Measurements from ENCODE around the gene ZWINT. TPM values are rescaled to one million over a fixed set of nuclear protein-coding genes. Genes with fewer than 3 reads are reported as not detected.

Gene ZWINT
- total RNA-seq, 1 donor from 2014 or later = 12.8 TPM

GRCh38 chr10:56318816-56319215 is 42.2 kb downstream of the ZWINT start:
- TF ChIP-seq CTCF (IDR thresholded peaks at IDR 0.05; ENCODE audit: insufficient read depth, low read depth, low read length) (no peak), EZH2 (IDR thresholded peaks at IDR 0.05; ENCODE audit: insufficient read depth, low read length) (no peak)
- Mint-ChIP-seq H3K9me3 (ENCODE audit: unreplicated experiment) (peaks cover 2% of the 10 kb centered on the region), H3K27ac (ENCODE audit: unreplicated experiment) (no peak overlapping the region), H3K4me1 (ENCODE audit: low read depth, unreplicated experiment) (peaks cover 7% of the 10 kb centered on the region), H3K27me3 (ENCODE audit: low read depth, unreplicated experiment) (no peaks in the 10 kb centered on the region), H3K36me3 (ENCODE audit: low read depth, unreplicated experiment) (no peaks in the 10 kb centered on the region), H3K4me3 (ENCODE audit: unreplicated experiment) (no peak overlapping the region)
- no peaks in the 10 kb centered on the region for H3K4me1 ChIP-seq (ENCODE audit: insufficient read depth, low read length)
- DNase-seq (ENCODE audit: low read depth) (no peak), FAIRE-seq (no peak)
- no peak overlapping the region for H3K4me3 ChIP-seq (ENCODE audit: insufficient read depth, low read depth, low read length)
- no peak overlapping the region for H2AFZ ChIP-seq (ENCODE audit: low read depth, low read length)
- H3K9ac ChIP-seq (ENCODE audit: low read length) = no peak overlapping the region
- no peak overlapping the region for H3K4me2 ChIP-seq (ENCODE audit: low read length)
- H3K79me2 ChIP-seq (ENCODE audit: insufficient read depth, low read length) = no peaks in the 10 kb centered on the region
- no peaks in the 10 kb centered on the region for H4K20me1 ChIP-seq (ENCODE audit: insufficient read depth, low read length)
- H3K27ac ChIP-seq (ENCODE audit: low read depth, low read length) = no peak overlapping the region
- H3K9me3 ChIP-seq (ENCODE audit: insufficient read depth, low read depth, low read length) = no peaks in the 10 kb centered on the region
- H3K36me3 ChIP-seq (ENCODE audit: insufficient read depth, low read length) = no peaks in the 10 kb centered on the region
- H3K27me3 ChIP-seq (ENCODE audit: insufficient read depth, low read length) = no peaks in the 10 kb centered on the region

- no peaks in the 10 kb centered on the region for H3K9me3 ChIP-seq (ENCODE audit: insufficient read depth, low read depth, low read length)
- no peak for DNase-seq (ENCODE audit: low read depth)
These were observed 43.5 kb downstream of the ZWINT start for GRCh38 chr10:56317603-56318002.

More at GRCh38 chr10:56317603-56318002, 43.5 kb downstream of the ZWINT start:
- no peaks in the 10 kb centered on the region for H4K20me1 ChIP-seq (ENCODE audit: insufficient read depth, low read length)
- H3K27ac Mint-ChIP-seq (ENCODE audit: unreplicated experiment) = no peak overlapping the region
- no peak overlapping the region for H3K9ac ChIP-seq (ENCODE audit: low read length)
- H3K4me3 ChIP-seq (ENCODE audit: insufficient read depth, low read depth, low read length) = no peak overlapping the region
- H3K27ac ChIP-seq (ENCODE audit: low read depth, low read length) = no peak overlapping the region
- H3K9me3 Mint-ChIP-seq (ENCODE audit: unreplicated experiment) = peaks cover 2% of the 10 kb centered on the region
- no peak overlapping the region for H2AFZ ChIP-seq (ENCODE audit: low read depth, low read length)
- no peaks in the 10 kb centered on the region for H3K36me3 Mint-ChIP-seq (ENCODE audit: low read depth, unreplicated experiment)
- H3K36me3 ChIP-seq (ENCODE audit: insufficient read depth, low read length) = no peaks in the 10 kb centered on the region
- H3K27me3 ChIP-seq (ENCODE audit: insufficient read depth, low read length) = no peaks in the 10 kb centered on the region
- H3K79me2 ChIP-seq (ENCODE audit: insufficient read depth, low read length) = no peaks in the 10 kb centered on the region
- TF ChIP-seq CTCF (IDR thresholded peaks at IDR 0.05; ENCODE audit: insufficient read depth, low read depth, low read length) (no peak), EZH2 (IDR thresholded peaks at IDR 0.05; ENCODE audit: insufficient read depth, low read length) (no peak)
- FAIRE-seq = no peak
- peaks cover 7% of the 10 kb centered on the region for H3K4me1 Mint-ChIP-seq (ENCODE audit: low read depth, unreplicated experiment)
- H3K4me1 ChIP-seq (ENCODE audit: insufficient read depth, low read length) = no peaks in the 10 kb centered on the region
- H3K4me2 ChIP-seq (ENCODE audit: low read length) = no peak overlapping the region
- H3K27me3 Mint-ChIP-seq (ENCODE audit: low read depth, unreplicated experiment) = no peaks in the 10 kb centered on the region
- H3K4me3 Mint-ChIP-seq (ENCODE audit: unreplicated experiment) = no peak overlapping the region

Data from astrocyte (in vitro differentiated cells and primary cell).